Adipocyte (in vitro differentiated cells): ENCODE measurements around the gene BACH1.

ENCODE experiments used
- DNase-seq: peaks from one replicate; pipeline ENCODE4 v3.0.0-alpha.2; 2015; ENCODE audit warnings: low read depth
- H3K27me3 ChIP-seq: replicated peaks from 2 replicates; pipeline ENCODE4 v1.7.0; 2013; ENCODE audit warnings: mild to moderate bottlenecking, low read length, moderate library complexity; ENCODE audit not compliant: control insufficient read depth, insufficient read depth
- H3K36me3 ChIP-seq: 2 replicates; pipeline ENCODE4 v1.7.0; 2013; ENCODE audit warnings: low read length, mild to moderate bottlenecking, moderate library complexity; ENCODE audit not compliant: control insufficient read depth, insufficient read depth, severe bottlenecking
- H3K4me1 ChIP-seq: 2 replicates; pipeline ENCODE4 v1.7.0; 2013; ENCODE audit warnings: mild to moderate bottlenecking, low read length, moderate library complexity; ENCODE audit not compliant: control insufficient read depth, insufficient read depth
- H3K4me3 ChIP-seq: 2 replicates; pipeline ENCODE4 v1.7.0; 2013; ENCODE audit warnings: mild to moderate bottlenecking, low read length, moderate library complexity
- H3K9ac ChIP-seq: 2 replicates; pipeline ENCODE4 v1.7.0; 2013; ENCODE audit warnings: mild to moderate bottlenecking, low read length, moderate library complexity
- H3K9me3 ChIP-seq: 2 replicates; pipeline ENCODE4 v1.7.0; 2013; ENCODE audit warnings: mild to moderate bottlenecking, low read length, moderate library complexity; ENCODE audit not compliant: control insufficient read depth

BACH1 gene

GRCh38 chr21:29316806-29317205 is 18.1 kb downstream of the BACH1 start:
- no peak overlapping the region for H3K4me3 ChIP-seq
- no peaks in the 10 kb centered on the region for H3K27me3 ChIP-seq
- DNase-seq = no peak
- H3K9me3 ChIP-seq = no peaks in the 10 kb centered on the region
- peaks cover 6% of the 10 kb centered on the region for H3K36me3 ChIP-seq
- H3K4me1 ChIP-seq = peaks cover 4% of the 10 kb centered on the region
- no peak overlapping the region for H3K9ac ChIP-seq

DNA sequence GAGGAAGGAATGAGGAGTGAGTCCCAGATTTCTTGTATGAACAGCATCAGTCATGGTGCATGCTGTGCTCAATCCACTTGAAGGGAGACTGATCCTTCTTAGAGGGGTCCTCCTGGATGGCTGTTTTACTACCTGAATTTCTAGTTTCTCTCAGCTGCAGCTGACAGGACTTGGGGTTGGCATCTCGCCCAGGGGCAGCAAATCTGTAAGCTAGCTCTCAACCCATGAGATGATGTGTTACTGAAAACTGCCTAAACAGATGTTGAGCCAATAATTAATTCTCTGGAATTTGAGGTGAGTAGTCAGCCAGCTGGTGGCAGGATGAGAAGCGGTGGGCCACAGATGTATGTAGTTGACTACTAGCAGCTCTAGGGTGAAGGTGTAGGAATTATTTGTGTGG is 19.6 kb downstream of the BACH1 start:
- no peak for DNase-seq
- H3K4me1 ChIP-seq = peaks cover 8% of the 10 kb centered on the region

GRCh38 chr21:29320031-29320430 is 21.3 kb downstream of the BACH1 start:
- Histone ChIP-seq H3K9ac (no peak overlapping the region), H3K4me1 (peaks cover 8% of the 10 kb centered on the region), H3K9me3 (no peaks in the 10 kb centered on the region), H3K4me3 (no peak overlapping the region), H3K36me3 (peaks cover 21% of the 10 kb centered on the region), H3K27me3 (no peaks in the 10 kb centered on the region)
- DNase-seq = no peak

More for the DNA sequence above, 19.6 kb downstream of the BACH1 start:
- Histone ChIP-seq H3K9me3 (no peaks in the 10 kb centered on the region), H3K36me3 (peaks cover 17% of the 10 kb centered on the region), H3K9ac (no peak overlapping the region), H3K4me3 (no peak overlapping the region), H3K27me3 (no peaks in the 10 kb centered on the region)

DNA sequence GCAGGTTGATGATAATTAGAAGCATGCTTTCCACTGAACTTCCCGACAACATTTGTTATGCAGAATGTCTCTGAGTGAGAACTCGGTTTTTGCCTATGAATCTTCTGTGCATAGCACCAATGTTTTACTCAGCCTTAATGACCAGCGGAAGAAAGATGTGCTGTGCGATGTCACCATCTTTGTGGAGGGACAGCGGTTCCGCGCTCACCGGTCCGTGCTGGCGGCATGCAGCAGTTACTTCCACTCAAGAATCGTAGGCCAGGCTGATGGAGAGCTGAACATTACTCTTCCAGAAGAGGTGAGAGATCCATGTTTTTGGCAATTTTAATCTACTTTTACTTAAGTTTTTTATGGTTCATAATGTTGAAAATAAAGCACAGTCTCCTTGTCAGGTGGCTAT is 22.5 kb downstream of the BACH1 start:
- H3K9me3 ChIP-seq = no peaks in the 10 kb centered on the region
- peaks cover 8% of the 10 kb centered on the region for H3K4me1 ChIP-seq
- peaks cover 22% of the 10 kb centered on the region for H3K36me3 ChIP-seq
- H3K4me3 ChIP-seq = no peak overlapping the region
- no peaks in the 10 kb centered on the region for H3K27me3 ChIP-seq
- H3K9ac ChIP-seq = no peak overlapping the region
- DNase-seq = no peak

DNA sequence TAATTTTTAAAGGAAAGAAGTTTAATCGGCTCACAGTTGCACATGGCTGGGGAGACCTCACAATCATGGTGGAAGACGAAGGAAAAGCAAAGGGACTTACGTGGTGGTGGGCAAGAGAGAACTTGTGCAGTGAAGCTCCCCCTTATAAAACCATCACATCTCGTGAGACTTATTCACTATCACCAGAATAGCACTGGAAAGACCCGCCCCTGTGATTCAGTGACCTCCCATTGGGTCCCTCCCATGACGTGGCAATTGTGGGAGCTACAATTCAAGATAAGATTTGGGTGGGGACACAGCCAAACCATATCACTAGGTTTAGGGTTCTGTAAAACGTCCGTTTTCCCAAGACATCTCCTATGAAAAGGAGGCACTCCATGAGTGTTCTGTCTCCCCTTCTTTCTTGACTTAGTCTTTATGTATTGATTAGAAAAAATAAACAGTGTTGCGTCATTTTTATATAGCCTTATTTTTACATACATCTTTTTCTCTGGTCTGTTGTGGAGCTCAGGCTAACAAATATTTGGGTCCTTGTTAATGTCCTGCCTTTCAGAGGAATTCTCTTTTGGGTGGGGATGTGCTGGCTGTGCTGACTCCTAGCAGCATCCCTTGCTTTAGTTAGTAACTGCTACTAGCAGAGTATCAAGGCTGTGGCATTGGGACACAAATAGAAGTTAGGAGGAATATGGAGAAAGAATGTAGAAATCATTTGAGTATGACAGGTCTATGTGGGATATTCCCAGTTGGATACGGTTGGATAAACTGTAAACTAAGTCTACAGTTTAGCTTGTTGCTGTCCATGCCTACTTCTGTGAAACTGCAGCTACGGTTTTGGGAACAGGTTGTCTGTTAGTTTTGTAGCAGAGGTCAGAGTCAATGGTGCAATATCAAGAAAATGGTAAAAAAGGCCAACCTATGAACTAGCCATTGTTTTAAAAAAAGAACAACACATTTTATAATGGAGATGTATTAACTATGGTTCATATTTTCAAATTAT is 23.5 kb downstream of the BACH1 start:
- H3K4me3 ChIP-seq = no peak overlapping the region
- H3K4me1 ChIP-seq = peaks cover 4% of the 10 kb centered on the region
- no peaks in the 10 kb centered on the region for H3K9me3 ChIP-seq
- H3K36me3 ChIP-seq = peaks cover 32% of the 10 kb centered on the region
- no peaks in the 10 kb centered on the region for H3K27me3 ChIP-seq
- DNase-seq = no peak
- H3K9ac ChIP-seq = no peak overlapping the region

DNA sequence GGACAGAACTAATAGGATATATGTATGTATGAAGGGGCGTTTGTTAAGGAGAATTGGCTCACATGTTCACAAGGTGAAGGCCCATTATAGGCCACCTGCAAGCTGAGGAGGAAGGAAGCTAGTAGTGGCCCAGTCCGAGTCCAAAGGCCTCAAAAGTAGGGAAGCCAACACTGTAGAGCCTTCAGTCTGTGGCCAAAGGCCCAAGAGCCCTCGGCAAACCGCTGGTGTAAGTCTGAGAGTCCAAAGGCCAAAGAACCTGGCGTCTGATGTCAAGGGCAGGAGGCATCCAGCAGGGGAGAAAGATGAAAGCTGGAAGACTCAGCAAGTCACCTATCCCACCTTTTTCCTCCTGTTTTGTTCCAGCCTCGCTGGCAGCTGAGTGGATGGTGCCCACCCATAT is 24.5 kb downstream of the BACH1 start:
- Histone ChIP-seq H3K36me3 (peaks cover 41% of the 10 kb centered on the region), H3K27me3 (no peaks in the 10 kb centered on the region)

DNA sequence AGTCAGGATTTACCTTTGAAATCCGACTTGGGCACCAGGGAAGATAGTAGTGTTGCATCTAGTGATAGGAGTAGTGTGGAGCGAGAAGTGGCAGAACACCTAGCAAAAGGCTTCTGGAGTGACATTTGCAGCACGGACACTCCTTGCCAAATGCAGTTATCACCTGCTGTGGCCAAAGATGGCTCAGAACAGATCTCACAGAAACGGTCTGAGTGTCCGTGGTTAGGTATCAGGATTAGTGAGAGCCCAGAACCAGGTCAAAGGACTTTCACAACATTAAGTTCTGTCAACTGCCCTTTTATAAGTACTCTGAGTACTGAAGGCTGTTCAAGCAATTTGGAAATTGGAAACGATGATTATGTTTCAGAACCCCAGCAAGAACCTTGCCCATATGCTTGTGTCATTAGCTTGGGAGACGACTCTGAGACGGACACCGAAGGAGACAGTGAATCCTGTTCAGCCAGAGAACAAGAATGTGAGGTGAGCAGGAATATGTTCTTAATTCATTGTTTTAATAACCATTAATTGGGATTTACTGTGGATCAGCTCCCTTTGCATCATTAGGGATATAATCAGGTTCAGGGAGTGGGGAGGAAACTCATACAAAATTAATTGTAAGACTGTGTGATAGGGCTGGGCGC is 28.3 kb downstream of the BACH1 start:
- Histone ChIP-seq H3K9me3 (no peaks in the 10 kb centered on the region), H3K9ac (no peak overlapping the region), H3K27me3 (no peaks in the 10 kb centered on the region), H3K36me3 (peaks cover 33% of the 10 kb centered on the region), H3K4me3 (no peak overlapping the region), H3K4me1 (peaks cover 4% of the 10 kb centered on the region)
- no peak for DNase-seq

More for the DNA sequence above, 24.5 kb downstream of the BACH1 start:
- H3K4me1 ChIP-seq = peaks cover 4% of the 10 kb centered on the region
- H3K4me3 ChIP-seq = no peak overlapping the region
- no peaks in the 10 kb centered on the region for H3K9me3 ChIP-seq
- no peak for DNase-seq
- no peak overlapping the region for H3K9ac ChIP-seq

DNA sequence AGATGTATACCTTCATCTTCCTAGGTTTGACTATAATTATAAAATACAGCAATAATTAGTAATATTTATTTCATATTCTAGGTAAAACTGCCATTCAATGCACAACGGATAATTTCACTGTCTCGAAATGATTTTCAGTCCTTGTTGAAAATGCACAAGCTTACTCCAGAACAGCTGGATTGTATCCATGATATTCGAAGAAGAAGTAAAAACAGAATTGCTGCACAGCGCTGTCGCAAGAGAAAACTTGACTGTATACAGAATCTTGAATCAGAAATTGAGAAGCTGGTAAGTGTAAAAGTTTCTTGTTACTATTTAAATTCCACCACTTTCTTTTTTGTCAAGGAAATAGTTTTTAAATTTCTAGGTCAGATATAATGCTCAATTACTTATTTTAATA is 30.7 kb downstream of the BACH1 start:
- Histone ChIP-seq H3K4me1 (peaks cover 16% of the 10 kb centered on the region), H3K9ac (no peak overlapping the region), H3K9me3 (no peaks in the 10 kb centered on the region), H3K36me3 (peaks cover 31% of the 10 kb centered on the region), H3K27me3 (no peaks in the 10 kb centered on the region), H3K4me3 (no peak overlapping the region)
- no peak for DNase-seq

GRCh38 chr21:29330797-29331196 is 32.1 kb downstream of the BACH1 start:
- H3K9ac ChIP-seq = no peak overlapping the region
- H3K4me3 ChIP-seq = no peak overlapping the region
- H3K36me3 ChIP-seq = peaks cover 31% of the 10 kb centered on the region
- H3K27me3 ChIP-seq = no peaks in the 10 kb centered on the region
- no peak for DNase-seq
- peaks cover 27% of the 10 kb centered on the region for H3K4me1 ChIP-seq
- H3K9me3 ChIP-seq = no peaks in the 10 kb centered on the region

DNA sequence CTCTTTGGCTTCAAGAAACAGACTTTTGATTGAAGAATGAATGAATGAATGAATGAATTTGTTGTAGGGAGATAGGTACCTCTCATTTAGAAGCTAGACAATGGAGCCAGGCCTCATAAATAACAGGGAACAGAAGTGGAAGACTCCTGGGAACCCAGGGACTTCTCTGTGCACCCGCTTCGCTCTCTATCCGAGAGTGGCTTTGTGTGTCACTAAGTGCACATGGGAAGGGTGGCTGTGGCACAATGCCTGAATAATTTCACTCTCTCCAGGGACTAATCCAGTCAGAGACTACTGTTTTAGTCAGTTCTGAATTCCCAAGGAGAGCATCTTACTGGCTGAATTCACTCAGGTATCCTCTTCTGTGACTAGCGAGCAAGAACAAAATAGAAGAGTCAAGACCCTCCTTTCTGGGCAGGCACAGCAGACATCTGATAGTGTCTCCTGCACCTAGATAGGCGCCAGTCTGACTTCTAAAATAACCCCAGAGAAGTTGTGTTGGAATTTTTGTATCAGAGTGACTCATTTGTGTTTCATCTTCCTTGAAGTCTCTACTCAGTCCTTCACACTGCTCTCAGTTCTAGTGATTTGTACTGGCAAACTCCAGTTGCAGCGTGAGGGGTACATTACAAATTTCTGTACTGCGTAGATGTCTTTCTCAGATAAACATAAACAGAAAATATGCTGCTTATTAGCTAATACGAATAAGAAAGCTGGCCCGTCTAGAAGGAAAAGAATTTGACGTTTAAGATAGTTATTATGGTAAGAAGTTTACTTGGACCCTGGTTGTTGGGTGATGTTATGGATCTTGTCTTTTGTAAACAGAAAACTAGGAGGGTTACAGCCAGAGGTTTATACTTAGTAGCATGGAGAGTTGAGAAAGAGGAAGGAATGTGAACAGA is 34.0 kb downstream of the BACH1 start:
- H3K27me3 ChIP-seq = no peaks in the 10 kb centered on the region
- no peak overlapping the region for H3K4me3 ChIP-seq
- no peaks in the 10 kb centered on the region for H3K9me3 ChIP-seq
- peaks cover 34% of the 10 kb centered on the region for H3K4me1 ChIP-seq
- peaks cover 15% of the 10 kb centered on the region for H3K36me3 ChIP-seq
- H3K9ac ChIP-seq = no peak overlapping the region
- no peak for DNase-seq

DNA sequence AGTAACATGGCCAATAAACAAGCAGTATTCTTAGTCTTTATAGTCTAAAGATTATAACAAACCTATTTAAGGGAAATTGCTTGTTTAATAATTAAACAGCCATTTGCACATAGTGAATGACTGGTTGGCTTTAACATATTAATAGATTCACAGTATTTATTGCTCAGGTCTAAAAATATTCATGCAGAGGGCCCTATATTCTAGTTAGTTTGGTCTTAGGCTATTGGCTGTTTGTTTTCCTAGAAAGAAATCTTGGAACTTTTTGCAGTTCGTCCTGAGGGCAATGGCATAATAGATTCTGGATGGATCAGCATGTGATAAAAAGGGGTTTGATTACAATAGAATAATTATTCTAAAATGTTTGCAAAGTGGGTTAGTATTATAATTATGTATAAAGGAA is 34.7 kb downstream of the BACH1 start:
- H3K4me1 ChIP-seq = peaks cover 34% of the 10 kb centered on the region
- no peaks in the 10 kb centered on the region for H3K9me3 ChIP-seq
- DNase-seq = no peak
- H3K4me3 ChIP-seq = no peak overlapping the region
- no peaks in the 10 kb centered on the region for H3K27me3 ChIP-seq
- peaks cover 11% of the 10 kb centered on the region for H3K36me3 ChIP-seq
- no peak overlapping the region for H3K9ac ChIP-seq
